Fibroblast of pulmonary artery (primary cell): ENCODE results near the gene CEP112.

Experiments
- DNase-seq: peaks from one replicate; pipeline ENCODE4 v3.0.0-alpha.2; 2010; ENCODE audit warnings: low read depth
- H3K4me3 ChIP-seq: replicated peaks from 2 replicates; pipeline ENCODE4 v1.5.1; 2011; ENCODE audit warnings: low read depth, mild to moderate bottlenecking, control low read depth, low read length, moderate library complexity
- CTCF ChIP-seq: IDR thresholded peaks from 2 replicates; pipeline ENCODE4 v1.5.1; 2011; ENCODE audit warnings: mild to moderate bottlenecking, control low read depth, low read length, inconsistent platforms; ENCODE audit errors: missing control alignments

Gene CEP112

GRCh38 chr17:65759532-65759931 is 432.4 kb downstream of the CEP112 start:
- peak; percentile 22 for DNase-seq
- no peak for TF ChIP-seq CTCF
- H3K4me3 ChIP-seq: no peak overlapping the region

GRCh38 chr17:65756760-65757159 is 435.2 kb downstream of the CEP112 start:
- DNase-seq: no peak
- H3K4me3 ChIP-seq: no peak overlapping the region
- no peak for TF ChIP-seq CTCF

- no peak for TF ChIP-seq CTCF
- no peak for DNase-seq
- no peak overlapping the region for H3K4me3 ChIP-seq
Measured at GRCh38 chr17:65755799-65756198, 436.1 kb downstream of the CEP112 start.

- no peak for DNase-seq
- no peak for TF ChIP-seq CTCF
- H3K4me3 ChIP-seq: no peak overlapping the region
Measured at GRCh38 chr17:65754630-65755029, 437.3 kb downstream of the CEP112 start.

GRCh38 chr17:65754081-65754480 is 437.9 kb downstream of the CEP112 start:
- H3K4me3 ChIP-seq: no peak overlapping the region
- no peak for TF ChIP-seq CTCF
- no peak for DNase-seq

- DNase-seq: no peak
- no peak overlapping the region for H3K4me3 ChIP-seq
- TF ChIP-seq CTCF: no peak
Measured at GRCh38 chr17:65753348-65753747, 438.6 kb downstream of the CEP112 start.

GRCh38 chr17:65751263-65751662 is 440.7 kb downstream of the CEP112 start:
- no peak overlapping the region for H3K4me3 ChIP-seq
- no peak for DNase-seq
- no peak for TF ChIP-seq CTCF
